Measurements from ENCODE around the gene UBXN10.
"Not testable (repeated sequence)": the region's sequence is repeated elsewhere in the genome, so short reads cannot be mapped to it uniquely, and the experiment has no call there.

Gene UBXN10

GRCh38 chr1:20210736-20211460 lies 25.0 kb downstream of the UBXN10 start:
- DNase-seq = no peak

- no peak for DNase-seq
Measured at GRCh38 chr1:20211511-20211931, 25.6 kb downstream of the UBXN10 start.

- no peak for DNase-seq
Measured at GRCh38 chr1:20212085-20212684, 26.3 kb downstream of the UBXN10 start.

GRCh38 chr1:20212685-20213331 lies 26.9 kb downstream of the UBXN10 start:
- peak; percentile 55 for DNase-seq

GRCh38 chr1:20215716-20216115 lies 29.8 kb downstream of the UBXN10 start:
- no peak for DNase-seq

GRCh38 chr1:20216574-20216973 lies 30.7 kb downstream of the UBXN10 start:
- DNase-seq = peak; percentile 38

GRCh38 chr1:20219053-20219452 lies 33.2 kb downstream of the UBXN10 start:
- not testable (repeated sequence) for DNase-seq

- no peak for DNase-seq
Measured at GRCh38 chr1:20220036-20220435, 34.1 kb downstream of the UBXN10 start.

GRCh38 chr1:20223106-20223505 lies 37.2 kb downstream of the UBXN10 start:
- no peak for DNase-seq

GRCh38 chr1:20223551-20224419 lies 37.9 kb downstream of the UBXN10 start:
- no peak for DNase-seq

GRCh38 chr1:20224546-20224945 lies 38.6 kb downstream of the UBXN10 start:
- DNase-seq = no peak

- no peak for DNase-seq
Measured at GRCh38 chr1:20227704-20228103, 41.8 kb downstream of the UBXN10 start.

- DNase-seq = no peak
Measured at GRCh38 chr1:20228314-20228825, 42.5 kb downstream of the UBXN10 start.

GRCh38 chr1:20229171-20229570 lies 43.3 kb downstream of the UBXN10 start:
- DNase-seq = no peak

- DNase-seq = not testable (repeated sequence)
Measured at GRCh38 chr1:20232564-20232963, 46.7 kb downstream of the UBXN10 start.

GRCh38 chr1:20233394-20233793 lies 47.5 kb downstream of the UBXN10 start:
- DNase-seq = peak; percentile 34

- DNase-seq = no peak
Measured at GRCh38 chr1:20233866-20234265, 48.0 kb downstream of the UBXN10 start.

GRCh38 chr1:20234788-20235535 lies 49.1 kb downstream of the UBXN10 start:
- no peak for DNase-seq

- DNase-seq = no peak
Measured at GRCh38 chr1:20237646-20238045, 51.8 kb downstream of the UBXN10 start.

GRCh38 chr1:20240012-20240411 lies 54.1 kb downstream of the UBXN10 start:
- DNase-seq = no peak

- no peak for DNase-seq
Measured at GRCh38 chr1:20242890-20243479, 57.1 kb downstream of the UBXN10 start.
